Measurements from ENCODE around the gene VPS11.

Gene VPS11

GRCh38 chr11:119081682-119082260, 14.2 kb downstream of the VPS11 start:
- DNase-seq (ENCODE audit: low read depth) = no peak

GRCh38 chr11:119084663-119085436, 17.2 kb downstream of the VPS11 start, which contains the start of gene HMBS:
Gene HMBS, plus strand, starts transcription at chr11:119084881. Its CDS starts 153 bp downstream, at chr11:119085034.
- peak; percentile 96 for DNase-seq (ENCODE audit: low read depth)

- DNase-seq (ENCODE audit: low read depth) = no peak
Observed at GRCh38 chr11:119085437-119085847, 17.8 kb downstream of the VPS11 start.

GRCh38 chr11:119087123-119087522, 19.5 kb downstream of the VPS11 start:
- no peak for DNase-seq (ENCODE audit: low read depth)

- DNase-seq (ENCODE audit: low read depth) = no peak
Observed at GRCh38 chr11:119087747-119088241, 20.2 kb downstream of the VPS11 start.

GRCh38 chr11:119088406-119088805, 20.8 kb downstream of the VPS11 start:
- no peak for DNase-seq (ENCODE audit: low read depth)

- no peak for DNase-seq (ENCODE audit: low read depth)
Observed at GRCh38 chr11:119089319-119089718, 21.7 kb downstream of the VPS11 start.

- DNase-seq (ENCODE audit: low read depth) = peak; percentile 8
Observed at GRCh38 chr11:119091178-119091577, 23.6 kb downstream of the VPS11 start.

GRCh38 chr11:119091966-119092879, 24.6 kb downstream of the VPS11 start:
- DNase-seq (ENCODE audit: low read depth) = peak; percentile 18

GRCh38 chr11:119092880-119093842, 25.5 kb downstream of the VPS11 start:
- peak; percentile 20 for DNase-seq (ENCODE audit: low read depth)

GRCh38 chr11:119093942-119094815, 26.6 kb downstream of the VPS11 start:
- peak; percentile 63 for DNase-seq (ENCODE audit: low read depth)

- DNase-seq (ENCODE audit: low read depth) = peak; percentile 88
Observed at GRCh38 chr11:119094816-119095065, 27.1 kb downstream of the VPS11 start.

- DNase-seq (ENCODE audit: low read depth) = peak; percentile 100
Observed at GRCh38 chr11:119095066-119095880, 27.7 kb downstream of the VPS11 start.

GRCh38 chr11:119099711-119100110, 32.1 kb downstream of the VPS11 start:
- no peak for DNase-seq (ENCODE audit: low read depth)

GRCh38 chr11:119100246-119100970, 32.8 kb downstream of the VPS11 start:
- DNase-seq (ENCODE audit: low read depth) = peak; percentile 65

- no peak for DNase-seq (ENCODE audit: low read depth)
Observed at GRCh38 chr11:119100994-119101758, 33.6 kb downstream of the VPS11 start.

GRCh38 chr11:119101759-119102423, 34.3 kb downstream of the VPS11 start, which contains the start of gene DPAGT1:
Gene DPAGT1, minus strand, starts transcription at chr11:119101853. Its CDS starts 198 bp downstream, at chr11:119101655.
- peak; percentile 98 for DNase-seq (ENCODE audit: low read depth)
